HepG2 (cell line): ENCODE results near the gene SMARCA2.

Source experiments
- ATF7-NPFF ChIP-seq: sonication (generic); formaldehyde crosslinking; IDR thresholded peaks from 2 replicates; pipeline ENCODE4 v1.8.1; 2023; ENCODE audit warnings: mild to moderate bottlenecking, low read depth, missing genetic modification reagents, moderate library complexity
- KDM1A ChIP-seq: IDR thresholded peaks from 2 replicates; pipeline ENCODE4 v1.6.1; 2016; ENCODE audit warnings: missing compliant biosample characterization
- MAX ChIP-seq: IDR thresholded peaks from 2 replicates; pipeline ENCODE4 v1.6.1; 2012; ENCODE audit warnings: inconsistent platforms
- TP53 ChIP-seq: sonication (generic); formaldehyde crosslinking; conservative IDR thresholded peaks from 2 replicates; pipeline ENCODE4 v1.4.0; 2020; ENCODE audit warnings: missing genetic modification reagents
- ZNF329 ChIP-seq: sonication (generic); formaldehyde crosslinking; IDR thresholded peaks from 2 replicates; pipeline ENCODE4 v1.9.0; 2021; ENCODE audit warnings: low read depth, mild to moderate bottlenecking, missing genetic modification reagents
- ZNF777 ChIP-seq: sonication (generic); formaldehyde crosslinking; IDR thresholded peaks from 2 replicates; pipeline ENCODE4 v1.4.0; 2020; ENCODE audit warnings: missing genetic modification reagents
- TF ChIP-seq, protein P1 (sequence below): sonication (generic); formaldehyde crosslinking; conservative IDR thresholded peaks from 2 replicates; pipeline ENCODE4 v1.4.0; 2020; ENCODE audit warnings: missing genetic modification reagents

GRCh38 chr9:2216591-2216990, 201.4 kb downstream of the SMARCA2 start:
- TF ChIP-seq ZNF777 (CRISPR knock-in tag) (no peak), ZNF329 (CRISPR knock-in tag) (no peak), ATF7-NPFF (CRISPR knock-in tag) (no peak), MAX (no peak), KDM1A (CRISPR knock-in tag) (no peak), TP53 (CRISPR knock-in tag) (no peak)
- TF ChIP-seq, protein P1, sequence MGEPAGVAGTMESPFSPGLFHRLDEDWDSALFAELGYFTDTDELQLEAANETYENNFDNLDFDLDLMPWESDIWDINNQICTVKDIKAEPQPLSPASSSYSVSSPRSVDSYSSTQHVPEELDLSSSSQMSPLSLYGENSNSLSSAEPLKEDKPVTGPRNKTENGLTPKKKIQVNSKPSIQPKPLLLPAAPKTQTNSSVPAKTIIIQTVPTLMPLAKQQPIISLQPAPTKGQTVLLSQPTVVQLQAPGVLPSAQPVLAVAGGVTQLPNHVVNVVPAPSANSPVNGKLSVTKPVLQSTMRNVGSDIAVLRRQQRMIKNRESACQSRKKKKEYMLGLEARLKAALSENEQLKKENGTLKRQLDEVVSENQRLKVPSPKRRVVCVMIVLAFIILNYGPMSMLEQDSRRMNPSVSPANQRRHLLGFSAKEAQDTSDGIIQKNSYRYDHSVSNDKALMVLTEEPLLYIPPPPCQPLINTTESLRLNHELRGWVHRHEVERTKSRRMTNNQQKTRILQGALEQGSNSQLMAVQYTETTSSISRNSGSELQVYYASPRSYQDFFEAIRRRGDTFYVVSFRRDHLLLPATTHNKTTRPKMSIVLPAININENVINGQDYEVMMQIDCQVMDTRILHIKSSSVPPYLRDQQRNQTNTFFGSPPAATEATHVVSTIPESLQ (CRISPR knock-in tag): no peak
